ENCODE data around the gene ZNF189. TPM values are rescaled to one million over a fixed set of nuclear protein-coding genes. Genes with fewer than 3 reads are reported as not detected.

Gene ZNF189
- polyA plus RNA-seq, 3 donors = 0.72 to 1.8 (median 1.2) TPM

- Histone ChIP-seq H3K9ac (ENCODE audit: insufficient read depth, low read length, poor library complexity, severe bottlenecking) (no peak overlapping the region), H3K4me3 (replicated peaks in 1 of 3; ENCODE audit: low read depth in 2 of 3, low read length in 3 of 3) (no peak overlapping the region), H3K9me3 (replicated peaks in 1 of 2; ENCODE audit: control insufficient read depth in 1 of 2, insufficient read depth in 1 of 2, low read length in 2 of 2) (peaks cover 0 to 5% of the 10 kb centered on the region in 2 donors), H3K79me2 (ENCODE audit: insufficient read depth, low read length) (no peaks in the 10 kb centered on the region), H3K36me3 (replicated peaks in 1 of 2; ENCODE audit: control insufficient read depth in 1 of 2, insufficient read depth in 2 of 2, low read length in 2 of 2) (no peaks in the 10 kb centered on the region), H3K27ac (ENCODE audit: low read depth in 1 of 2, low read length in 2 of 2) (no peak overlapping the region), H3K27me3 (ENCODE audit: control insufficient read depth in 2 of 2, insufficient read depth in 2 of 2, low read length in 2 of 2) (peaks cover 6 to 7% of the 10 kb centered on the region in 2 donors), H3K4me1 (ENCODE audit: control insufficient read depth in 1 of 2, insufficient read depth in 2 of 2, low read length in 2 of 2) (no peaks in the 10 kb centered on the region), H3K4me2 (replicated peaks; ENCODE audit: extremely low read depth, low read length, poor library complexity, severe bottlenecking) (no peak overlapping the region), H2AFZ (ENCODE audit: insufficient read depth, low read depth, low read length, poor library complexity, severe bottlenecking) (no peak overlapping the region), H4K20me1 (ENCODE audit: insufficient read depth, low read length) (no peaks in the 10 kb centered on the region)
- Mint-ChIP-seq H3K27ac (no peak overlapping the region), H3K4me1 (no peaks in the 10 kb centered on the region), H3K36me3 (no peaks in the 10 kb centered on the region), H3K27me3 (ENCODE audit: low read depth in 3 of 3) (peaks cover 9 to 15% (median 12%) of the 10 kb centered on the region in 3 donors), H3K9me3 (peaks cover 7 to 23% (median 8%) of the 10 kb centered on the region in 7 donors), H3K4me3 (no peak overlapping the region)
- no peak for DNase-seq
- intact Hi-C loops (cut with micrococcal nuclease) = no loop called here
- TF ChIP-seq CTCF (IDR thresholded peaks at IDR 0.05) = no peak
- 100% methylated on average over 2 of the region's 2 CpGs for WGBS (ENCODE audit: insufficient coverage)
Measured at GRCh38 chr9:101455656-101456240, 57.1 kb downstream of the ZNF189 start.

GRCh38 chr9:101457003-101457402 lies 58.4 kb downstream of the ZNF189 start:
- Histone ChIP-seq H3K36me3 (replicated peaks in 1 of 2; ENCODE audit: control insufficient read depth in 1 of 2, insufficient read depth in 2 of 2, low read length in 2 of 2) (no peaks in the 10 kb centered on the region), H3K4me1 (ENCODE audit: control insufficient read depth in 1 of 2, insufficient read depth in 2 of 2, low read length in 2 of 2) (no peaks in the 10 kb centered on the region), H3K27me3 (ENCODE audit: control insufficient read depth in 2 of 2, insufficient read depth in 2 of 2, low read length in 2 of 2) (no peaks in the 10 kb centered on the region), H3K9me3 (replicated peaks in 1 of 2; ENCODE audit: control insufficient read depth in 1 of 2, insufficient read depth in 1 of 2, low read length in 2 of 2) (peaks cover 0 to 5% of the 10 kb centered on the region in 2 donors), H2AFZ (ENCODE audit: insufficient read depth, low read depth, low read length, poor library complexity, severe bottlenecking) (no peak overlapping the region), H3K27ac (ENCODE audit: low read depth in 1 of 2, low read length in 2 of 2) (no peak overlapping the region), H4K20me1 (ENCODE audit: insufficient read depth, low read length) (no peaks in the 10 kb centered on the region), H3K4me2 (replicated peaks; ENCODE audit: extremely low read depth, low read length, poor library complexity, severe bottlenecking) (no peak overlapping the region), H3K4me3 (replicated peaks in 1 of 3; ENCODE audit: low read depth in 2 of 3, low read length in 3 of 3) (no peak overlapping the region), H3K9ac (ENCODE audit: insufficient read depth, low read length, poor library complexity, severe bottlenecking) (no peak overlapping the region), H3K79me2 (ENCODE audit: insufficient read depth, low read length) (no peaks in the 10 kb centered on the region)
- no peak overlapping the region for H3K4me3 Mint-ChIP-seq
- no peaks in the 10 kb centered on the region for H3K36me3 Mint-ChIP-seq
- no peak for TF ChIP-seq CTCF (IDR thresholded peaks at IDR 0.05)
- 75% methylated on average over 1 of the region's 3 CpGs for WGBS (ENCODE audit: insufficient coverage)
- no peaks in the 10 kb centered on the region for H3K4me1 Mint-ChIP-seq
- H3K9me3 Mint-ChIP-seq = peaks cover 4 to 13% (median 8%) of the 10 kb centered on the region in 7 donors
- DNase-seq = no peak
- intact Hi-C loops (cut with micrococcal nuclease) = no loop called here
- H3K27ac Mint-ChIP-seq = no peak overlapping the region
- H3K27me3 Mint-ChIP-seq (ENCODE audit: low read depth in 3 of 3) = peaks cover 4 to 16% (median 9%) of the 10 kb centered on the region in 3 donors

Measured in CD14-positive monocyte (primary cell).